Stimulated activated effector memory CD8-positive, alpha-beta T cell treated with anti-CD3 and anti-CD28 coated beads, Interleukin-12 subunit alpha, Interleukin-12 subunit beta, amount 100 ng/mL, for 72 hours (primary cell): ENCODE data around the gene C2CD4D.
A peak's percentile ranks its signal among the peaks of the same experiment; 100 is the strongest.
"Not testable (repeated sequence)": the region's sequence is repeated elsewhere in the genome, so short reads cannot be mapped to it uniquely, and the experiment has no call there.

Source experiments
- ATAC-seq: fragments of 150-1000 bp; cut with Tn5 transposase; 2 replicates; pipeline ENCODE4 v1.10.0; 2021
- DNase-seq, 2 donors: peaks; one replicate each; pipeline ENCODE4 v3.0.0; 2021 to 2022; ENCODE audit warnings: low spot score in 2 of 2
- H3K27ac Mint-ChIP-seq: one replicate; pipeline ENCODE4 v1.8.0; 2022; ENCODE audit warnings: mild to moderate bottlenecking, mixed read lengths
- H3K36me3 Mint-ChIP-seq: one replicate; pipeline ENCODE4 v1.8.0; 2022; ENCODE audit warnings: mild to moderate bottlenecking, mixed read lengths
- H3K4me1 Mint-ChIP-seq: one replicate; pipeline ENCODE4 v1.8.0; 2022; ENCODE audit warnings: mixed read lengths
- H3K4me3 Mint-ChIP-seq: one replicate; pipeline ENCODE4 v1.8.0; 2022; ENCODE audit warnings: mild to moderate bottlenecking, mixed read lengths
- H3K9me3 Mint-ChIP-seq: one replicate; pipeline ENCODE4 v1.8.0; 2022; ENCODE audit warnings: mixed read lengths

C2CD4D gene

DNA sequence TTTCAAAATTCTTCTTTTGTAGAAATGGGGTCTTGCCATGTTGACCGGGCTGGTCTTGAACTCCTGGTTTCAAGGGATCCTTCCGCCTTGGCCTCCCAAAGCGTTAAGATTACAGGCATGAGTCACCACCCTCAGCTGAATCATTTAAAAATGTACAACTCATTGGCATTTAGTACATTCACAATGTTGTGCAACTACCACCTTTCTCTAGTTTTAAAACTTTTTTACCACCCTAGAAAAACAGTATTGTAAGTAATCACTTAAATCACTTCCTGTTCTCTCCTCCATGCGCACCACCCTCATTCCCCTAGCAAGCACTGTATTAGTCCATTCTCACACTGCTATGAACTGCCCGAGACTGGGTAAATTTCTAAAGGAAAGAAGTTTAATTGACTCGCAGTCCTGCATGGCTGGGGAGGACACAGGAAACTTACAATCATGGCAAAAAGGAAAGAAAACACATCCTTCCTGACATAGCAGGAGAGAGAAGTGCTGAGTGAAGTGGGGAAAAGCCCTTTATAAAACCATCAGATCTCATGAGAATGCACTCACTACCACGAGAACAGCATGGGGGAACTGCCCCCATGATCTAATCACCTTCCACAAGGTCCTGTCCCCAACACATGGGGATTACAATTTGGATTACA is 28.3 kb upstream of the C2CD4D start:
- Mint-ChIP-seq H3K27ac (peak overlapping the region; percentile 88), H3K9me3 (no peaks in the 10 kb centered on the region), H3K4me3 (no peak overlapping the region), H3K4me1 (peaks cover 19% of the 10 kb centered on the region), H3K36me3 (no peaks in the 10 kb centered on the region)
- ATAC-seq (peak; percentile 79), DNase-seq (no peak)

DNA sequence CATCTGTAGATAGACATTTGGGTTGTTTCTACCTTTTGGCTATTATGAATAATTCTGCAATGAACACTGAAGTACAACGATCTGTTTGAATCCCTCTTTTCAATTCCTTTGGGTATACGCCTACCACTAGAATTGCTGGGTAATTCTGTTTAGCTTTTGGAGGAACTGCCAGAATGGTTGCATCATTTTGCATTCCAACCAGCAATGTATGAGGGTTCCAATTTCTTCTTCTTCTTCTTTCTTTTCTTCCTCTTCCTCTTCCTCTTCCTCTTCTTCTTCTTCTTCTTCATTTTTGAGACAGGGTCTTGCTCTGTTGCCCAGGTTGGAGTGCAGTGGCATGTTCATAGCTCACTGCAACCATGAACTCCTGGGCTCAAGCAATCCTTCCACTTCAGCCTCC is 27.7 kb upstream of the C2CD4D start:
- H3K36me3 Mint-ChIP-seq, result no peaks in the 10 kb centered on the region
- no peak overlapping the region for H3K4me3 Mint-ChIP-seq
- H3K27ac Mint-ChIP-seq, result peak overlapping the region; percentile 88
- no peaks in the 10 kb centered on the region for H3K9me3 Mint-ChIP-seq
- H3K4me1 Mint-ChIP-seq, result peaks cover 19% of the 10 kb centered on the region
- DNase-seq (no peak), ATAC-seq (no peak)

DNA sequence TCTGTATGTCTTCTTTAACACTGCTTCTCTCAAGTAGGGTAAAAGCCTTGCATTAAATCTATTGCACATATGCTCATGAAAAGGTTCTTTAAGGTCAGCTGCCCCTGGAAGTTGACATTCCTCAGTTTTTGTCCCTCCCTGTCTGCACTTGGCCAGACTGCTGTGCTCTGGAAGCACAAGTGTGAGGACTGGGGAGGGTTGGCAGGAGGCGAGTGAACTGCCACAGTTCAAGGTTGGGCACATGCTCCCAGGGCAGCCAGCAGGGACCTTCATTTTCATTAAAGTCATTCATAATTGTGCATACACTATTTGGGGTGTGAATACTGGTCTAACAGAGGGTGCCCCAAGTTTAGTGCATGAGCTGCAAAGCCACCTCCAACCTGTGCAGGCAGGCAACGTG is 24.8 kb upstream of the C2CD4D start:
- ATAC-seq (no peak), DNase-seq (no peak)
- H3K9me3 Mint-ChIP-seq, result no peaks in the 10 kb centered on the region
- no peak overlapping the region for H3K27ac Mint-ChIP-seq
- H3K4me1 Mint-ChIP-seq, result peaks cover 19% of the 10 kb centered on the region
- no peaks in the 10 kb centered on the region for H3K36me3 Mint-ChIP-seq
- H3K4me3 Mint-ChIP-seq, result no peak overlapping the region

DNA sequence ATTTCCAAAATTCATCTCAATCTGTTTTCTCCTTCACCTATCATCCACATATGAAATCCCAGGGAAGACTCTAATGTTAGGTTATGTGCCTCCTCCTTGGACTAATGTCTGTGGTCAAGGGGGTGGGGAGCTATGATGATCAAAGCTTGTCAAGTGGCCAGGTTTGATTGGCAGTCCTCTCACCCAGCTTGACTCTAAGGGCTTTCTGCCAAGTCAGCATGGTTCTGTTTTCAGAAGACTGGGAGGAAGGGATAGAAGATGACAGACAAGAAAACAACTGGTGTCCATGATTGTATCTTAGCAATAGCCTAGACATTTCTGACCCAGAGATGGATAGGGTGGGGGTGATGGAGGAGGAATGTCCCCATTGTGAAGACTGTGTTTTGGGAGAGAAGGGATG is 23.0 kb upstream of the C2CD4D start:
- H3K4me1 Mint-ChIP-seq, result peaks cover 10% of the 10 kb centered on the region
- no peak for DNase-seq
- no peaks in the 10 kb centered on the region for H3K36me3 Mint-ChIP-seq
- H3K9me3 Mint-ChIP-seq, result no peaks in the 10 kb centered on the region
- no peak overlapping the region for H3K4me3 Mint-ChIP-seq
- no peak for ATAC-seq
- no peak overlapping the region for H3K27ac Mint-ChIP-seq

DNA sequence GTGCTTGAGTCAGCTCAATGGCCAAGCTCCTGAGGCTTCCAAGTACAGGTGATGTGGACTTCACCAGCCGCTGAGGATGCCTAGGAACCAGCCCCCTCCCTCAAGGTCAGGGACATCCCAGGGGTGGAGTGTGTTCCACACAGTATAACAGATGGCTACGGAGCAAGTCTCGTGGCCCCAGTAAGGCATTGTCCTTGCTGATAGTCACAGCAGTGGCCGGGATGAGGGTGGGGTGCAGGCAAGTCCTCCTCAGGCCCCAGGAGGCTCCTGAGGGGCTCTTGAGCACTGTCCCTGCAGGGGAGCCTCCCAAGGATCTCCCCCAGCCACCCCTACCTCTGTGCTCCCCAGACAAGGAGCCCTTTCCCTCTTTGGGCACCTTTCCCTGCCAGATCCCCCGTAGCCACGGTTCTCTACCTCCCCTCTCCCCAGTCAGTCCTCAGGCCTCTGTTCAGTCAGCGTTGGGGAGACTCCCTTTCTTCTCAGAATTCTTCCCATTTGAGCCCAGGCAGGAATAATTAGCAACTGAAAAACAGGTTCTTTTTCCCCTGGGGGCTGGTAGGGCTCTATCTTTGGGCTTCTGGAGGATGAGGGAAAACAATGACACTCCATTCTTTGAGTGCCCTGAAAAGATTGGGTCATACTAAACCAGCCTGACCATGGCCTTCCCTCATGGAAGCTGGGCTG is 21.0 kb upstream of the C2CD4D start:
- Mint-ChIP-seq H3K4me1 (peaks cover 6% of the 10 kb centered on the region), H3K27ac (no peak overlapping the region)
- ATAC-seq, result no peak

DNA sequence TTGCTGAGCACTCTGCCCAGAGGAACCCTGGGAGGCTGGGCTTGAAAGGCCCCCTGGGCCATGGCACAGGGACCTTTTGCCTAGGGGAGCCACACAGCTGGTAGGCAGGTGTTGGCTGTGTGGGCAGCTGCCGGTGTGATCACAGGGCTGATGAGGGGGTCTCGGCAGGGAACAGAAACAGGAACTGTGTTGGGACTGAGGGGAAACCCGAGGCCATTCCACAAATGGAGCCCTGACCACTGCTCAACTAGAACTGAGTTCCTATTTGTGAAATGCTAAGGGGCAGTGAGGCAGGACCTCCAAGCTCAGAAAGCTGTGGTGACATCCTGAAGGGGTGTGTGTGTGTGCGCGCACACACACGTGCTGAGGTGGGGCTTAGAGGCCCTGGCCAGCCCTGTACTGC is 20.3 kb upstream of the C2CD4D start:
- Mint-ChIP-seq H3K27ac (peak overlapping the region; percentile 40), H3K36me3 (peaks cover 10% of the 10 kb centered on the region), H3K9me3 (no peaks in the 10 kb centered on the region), H3K4me1 (no peaks in the 10 kb centered on the region), H3K4me3 (no peak overlapping the region)
- DNase-seq, result no peak
- no peak for ATAC-seq

More for the DNA sequence above, 21.0 kb upstream of the C2CD4D start:
- DNase-seq, result no peak
- Mint-ChIP-seq H3K4me3 (no peak overlapping the region), H3K36me3 (peaks cover 2% of the 10 kb centered on the region), H3K9me3 (no peaks in the 10 kb centered on the region)

DNA sequence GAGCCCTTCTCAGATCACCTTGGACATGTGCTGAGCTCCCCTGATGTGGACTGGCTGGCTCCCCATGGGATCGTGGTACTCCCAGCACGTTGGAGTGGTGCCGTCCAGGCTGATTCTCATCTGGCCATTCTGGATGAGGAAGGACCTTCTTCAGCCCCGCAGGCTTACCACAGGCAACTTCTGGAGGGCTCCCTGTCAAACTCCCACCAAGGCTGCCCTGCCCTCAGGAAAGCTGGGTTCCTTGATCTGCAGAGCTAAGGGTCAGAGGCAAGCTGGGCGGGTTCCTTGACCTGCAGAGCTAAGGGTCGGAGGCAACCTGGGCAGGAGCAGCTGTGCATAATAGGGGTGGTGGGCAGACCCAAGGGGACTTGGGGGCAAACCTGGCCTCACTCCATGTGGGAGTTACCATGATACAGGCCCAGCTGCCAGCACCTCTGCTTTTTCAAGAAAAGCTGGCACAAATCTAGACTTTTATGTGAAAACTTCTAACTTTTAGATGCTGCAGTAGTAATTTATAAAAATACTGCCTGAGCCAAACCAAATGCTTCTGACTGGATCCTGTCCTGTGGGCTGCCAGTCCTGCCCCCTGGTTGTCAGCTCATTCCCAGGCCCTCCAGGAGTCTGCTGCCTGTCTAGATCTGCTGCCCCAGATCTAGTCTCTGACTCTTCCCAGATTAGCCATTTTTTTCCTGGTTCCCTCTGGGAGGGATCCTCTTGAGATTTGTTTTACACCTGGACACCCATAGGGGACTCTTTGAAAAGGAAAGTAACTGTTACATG is 19.5 kb upstream of the C2CD4D start:
- Mint-ChIP-seq H3K36me3 (peaks cover 18% of the 10 kb centered on the region), H3K27ac (peak overlapping the region; percentile 40), H3K9me3 (no peaks in the 10 kb centered on the region), H3K4me1 (no peaks in the 10 kb centered on the region), H3K4me3 (no peak overlapping the region)
- DNase-seq, result no peak
- ATAC-seq, result no peak

DNA sequence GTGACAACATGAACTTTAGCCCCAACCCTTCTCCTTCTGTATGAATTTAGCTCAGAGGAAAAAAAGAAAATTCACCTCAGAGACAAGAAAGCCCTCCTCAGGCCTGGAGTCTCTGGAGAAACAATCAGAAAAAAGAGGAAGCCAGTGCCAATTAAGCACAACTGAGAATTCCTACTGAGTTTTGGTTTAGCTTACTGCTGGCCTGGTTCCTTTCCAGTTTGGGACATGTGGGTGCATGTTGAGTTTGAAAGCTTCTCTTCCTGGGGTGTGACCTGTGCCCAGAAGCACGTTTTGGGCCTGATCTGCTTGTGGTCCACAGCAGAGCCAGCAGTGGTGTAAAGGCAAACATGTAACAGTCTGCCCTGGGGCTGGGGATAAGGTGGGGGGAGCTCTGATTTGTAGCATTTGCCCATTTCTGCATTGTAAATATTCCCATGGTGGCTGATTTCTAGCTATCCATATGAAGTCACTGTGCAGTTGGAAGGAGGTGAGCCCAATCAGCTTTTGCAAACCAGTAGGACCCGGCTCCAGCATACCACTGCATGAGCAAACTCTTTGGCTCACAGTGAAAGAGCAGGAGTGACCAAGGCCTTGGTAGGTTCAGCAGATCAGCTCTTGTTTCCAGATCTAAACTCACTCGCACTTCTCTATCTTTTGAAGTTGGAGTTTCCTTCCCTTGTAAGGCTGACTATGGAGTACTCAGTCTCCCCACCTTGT is 18.6 kb upstream of the C2CD4D start:
- no peak overlapping the region for H3K27ac Mint-ChIP-seq
- H3K9me3 Mint-ChIP-seq, result no peaks in the 10 kb centered on the region
- peaks cover 5% of the 10 kb centered on the region for H3K4me1 Mint-ChIP-seq

DNA sequence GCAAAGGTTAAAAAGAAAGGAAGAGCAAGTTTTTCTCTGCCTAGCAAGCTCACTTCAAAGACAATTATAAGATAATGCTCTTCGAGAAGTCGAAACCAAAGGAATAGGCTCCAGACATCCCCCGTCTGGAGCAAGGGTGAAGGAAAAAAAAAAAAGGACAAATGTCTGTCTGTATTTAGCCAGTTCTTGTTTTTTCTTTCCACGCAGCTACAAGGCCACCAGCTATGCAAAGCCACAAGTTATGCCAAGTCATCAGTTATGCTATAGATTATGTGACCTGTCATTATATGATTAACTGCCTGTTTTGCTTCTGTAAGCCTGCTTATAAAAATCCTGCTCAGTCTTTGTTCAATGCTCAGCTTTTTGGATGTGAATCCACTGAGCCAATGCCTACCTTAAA is 16.3 kb upstream of the C2CD4D start:
- Mint-ChIP-seq H3K9me3 (no peaks in the 10 kb centered on the region), H3K4me3 (no peak overlapping the region), H3K27ac (no peak overlapping the region), H3K4me1 (peaks cover 17% of the 10 kb centered on the region), H3K36me3 (peaks cover 37% of the 10 kb centered on the region)
- no peak for DNase-seq
- ATAC-seq, result no peak

More for the DNA sequence above, 18.6 kb upstream of the C2CD4D start:
- no peak for ATAC-seq
- no peak for DNase-seq
- Mint-ChIP-seq H3K36me3 (peaks cover 25% of the 10 kb centered on the region), H3K4me3 (no peak overlapping the region)

DNA sequence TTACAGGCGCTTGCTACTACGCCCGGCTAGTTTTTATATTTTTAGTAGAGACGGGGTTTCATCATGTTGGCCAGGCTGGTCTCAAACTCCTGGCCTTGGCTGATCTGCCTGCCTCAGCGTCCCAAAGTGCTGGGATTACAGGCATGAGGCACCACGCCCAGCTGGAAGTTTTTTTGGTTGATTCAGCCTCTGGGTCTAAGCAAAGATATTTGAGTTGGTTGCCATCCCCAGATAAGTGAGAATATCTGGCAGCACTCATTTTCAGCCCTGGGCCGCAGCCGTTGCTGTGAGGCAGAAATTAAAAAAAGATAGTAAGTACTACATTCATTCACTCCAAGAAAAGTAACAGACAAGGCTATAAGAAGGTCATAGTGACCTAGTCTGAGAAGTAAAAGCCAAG is 15.9 kb upstream of the C2CD4D start:
- not testable (repeated sequence) for H3K9me3 Mint-ChIP-seq

DNA sequence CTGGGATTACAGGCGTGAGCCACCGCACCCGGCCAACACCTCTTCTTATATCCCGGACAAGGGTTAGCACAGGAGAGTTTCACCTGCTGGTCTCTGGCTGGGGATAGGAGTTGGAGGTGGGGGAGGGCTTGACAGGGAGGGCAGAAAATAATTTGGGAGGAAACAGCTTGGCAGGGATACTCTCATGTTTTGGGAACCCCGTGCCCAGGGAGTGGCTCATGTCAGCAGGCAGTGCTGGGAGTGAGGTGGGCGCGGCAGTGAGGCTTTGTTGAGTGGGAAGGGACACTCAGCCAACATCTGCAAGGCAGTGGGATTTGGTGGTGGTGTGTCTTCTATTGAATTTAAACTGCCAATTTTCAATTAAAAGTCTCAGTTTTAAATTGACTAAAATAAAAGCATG is 15.0 kb upstream of the C2CD4D start:
- H3K36me3 Mint-ChIP-seq, result peaks cover 45% of the 10 kb centered on the region
- no peaks in the 10 kb centered on the region for H3K9me3 Mint-ChIP-seq
- no peak overlapping the region for H3K27ac Mint-ChIP-seq
- DNase-seq (no peak), ATAC-seq (no peak)
- H3K4me1 Mint-ChIP-seq, result peaks cover 28% of the 10 kb centered on the region
- no peak overlapping the region for H3K4me3 Mint-ChIP-seq

More for the DNA sequence above, 15.9 kb upstream of the C2CD4D start:
- DNase-seq, H3K4me3 Mint-ChIP-seq, H3K27ac Mint-ChIP-seq, ATAC-seq: not testable (repeated sequence)
- Mint-ChIP-seq H3K36me3 (peaks cover 41% of the 10 kb centered on the region), H3K4me1 (peaks cover 20% of the 10 kb centered on the region)

DNA sequence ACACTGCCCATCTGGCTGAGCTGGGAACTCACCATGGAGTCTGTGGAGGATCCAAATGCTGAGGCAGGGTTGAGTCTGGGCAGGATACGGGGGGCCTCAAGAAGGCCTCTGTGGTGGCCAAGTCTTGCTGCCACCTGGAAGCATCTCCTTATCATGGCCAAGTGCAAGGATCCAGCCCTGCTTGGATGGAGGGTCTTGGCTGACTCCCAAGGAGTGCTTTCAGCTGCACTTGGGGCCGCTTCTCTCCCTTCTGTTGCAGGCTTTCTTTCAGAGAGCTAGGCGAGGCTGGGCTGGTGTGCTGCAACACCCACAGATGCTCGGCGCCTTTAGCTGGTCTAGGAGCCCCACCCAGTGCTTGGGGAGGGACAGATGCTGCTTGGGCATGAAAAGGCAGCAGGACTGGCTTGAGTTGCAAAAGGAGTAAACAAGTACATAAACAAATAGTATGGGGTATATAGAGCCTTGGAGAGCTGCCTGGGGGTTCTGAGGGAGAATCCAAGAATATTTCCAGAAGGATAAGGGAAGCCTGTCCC is 13.9 kb upstream of the C2CD4D start, which contains the start of gene THEM5:
THEM5 (minus strand) TSS at position 302 of the 533 bp plus-strand sequence; CDS start at position 155, 147 bp downstream.
- Mint-ChIP-seq H3K9me3 (no peaks in the 10 kb centered on the region), H3K36me3 (peaks cover 54% of the 10 kb centered on the region), H3K27ac (peak within 1 kb of the TSS; percentile 65), H3K4me1 (peaks cover 40% of the 10 kb centered on the region), H3K4me3 (no peak within 1 kb of the TSS)
- ATAC-seq, result no peak
- no peak for DNase-seq

DNA sequence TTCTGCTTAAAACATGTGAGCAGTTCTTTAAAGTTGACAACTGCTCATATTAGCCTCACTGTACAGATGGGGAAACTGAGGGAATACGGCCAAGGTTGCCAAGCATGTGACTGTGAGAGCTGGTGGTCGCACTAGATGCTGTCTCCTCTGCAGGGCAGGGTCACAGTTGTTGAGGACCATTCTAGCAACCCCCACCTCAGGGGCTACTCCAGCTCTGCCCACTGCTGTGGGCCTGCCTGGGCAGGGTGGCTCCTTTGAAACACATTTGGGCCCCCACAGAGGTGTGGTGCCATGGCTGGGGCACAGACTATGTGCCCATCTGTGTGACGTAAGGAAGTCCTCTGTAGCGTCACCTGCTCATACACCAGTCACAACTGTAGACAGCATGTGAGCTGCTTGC is 13.1 kb upstream of the C2CD4D start:
- H3K36me3 Mint-ChIP-seq, result peaks cover 58% of the 10 kb centered on the region
- no peaks in the 10 kb centered on the region for H3K9me3 Mint-ChIP-seq
- peaks cover 47% of the 10 kb centered on the region for H3K4me1 Mint-ChIP-seq
- H3K27ac Mint-ChIP-seq, result no peak overlapping the region
- ATAC-seq (no peak), DNase-seq (no peak)
- no peak overlapping the region for H3K4me3 Mint-ChIP-seq

DNA sequence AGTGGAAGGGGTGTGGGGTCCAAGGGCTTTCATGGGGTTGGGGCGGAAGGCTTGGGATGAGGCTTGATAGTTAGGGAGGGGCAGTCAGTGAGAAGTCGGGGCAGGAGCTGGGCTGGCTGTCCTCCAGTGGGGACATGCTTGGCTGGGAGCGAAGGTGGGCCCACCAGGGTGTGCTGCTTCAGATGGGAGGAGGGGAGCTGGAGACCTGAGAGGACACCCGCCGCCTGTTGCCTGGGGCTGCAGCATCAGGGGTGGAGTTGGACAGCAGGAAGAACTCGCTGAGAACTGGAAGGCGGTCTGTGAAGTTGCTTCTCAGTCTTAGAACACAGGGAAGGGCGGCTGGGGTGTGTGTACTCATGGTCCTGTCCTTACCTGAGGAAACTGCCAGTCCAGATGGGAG is 12.3 kb upstream of the C2CD4D start:
- H3K4me1 Mint-ChIP-seq, result peaks cover 52% of the 10 kb centered on the region
- H3K4me3 Mint-ChIP-seq, result no peak overlapping the region
- peaks cover 64% of the 10 kb centered on the region for H3K36me3 Mint-ChIP-seq
- ATAC-seq (no peak), DNase-seq (no peak)
- H3K9me3 Mint-ChIP-seq, result no peaks in the 10 kb centered on the region
- peak overlapping the region; percentile 90 for H3K27ac Mint-ChIP-seq

DNA sequence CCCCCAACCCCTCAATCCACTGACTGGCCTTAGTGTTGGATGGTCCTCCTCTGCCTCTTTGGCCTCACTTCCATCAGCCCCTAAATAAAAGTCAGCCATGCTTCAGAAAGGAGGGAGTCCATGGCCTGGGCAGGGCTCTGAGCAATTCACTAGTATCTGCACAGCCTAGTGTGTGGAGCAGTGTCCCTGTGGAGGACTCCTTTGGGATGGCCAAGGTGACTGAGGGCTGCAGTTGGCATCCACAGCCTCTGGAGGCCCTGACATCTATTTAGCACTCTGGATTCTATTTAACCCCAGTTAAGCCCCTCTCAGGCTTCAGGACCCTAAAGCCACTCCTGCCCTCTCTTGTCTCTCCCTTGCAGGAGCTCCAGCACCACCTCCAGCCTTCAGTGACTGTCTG is 10.3 kb upstream of the C2CD4D start:
- peaks cover 72% of the 10 kb centered on the region for H3K36me3 Mint-ChIP-seq
- H3K4me3 Mint-ChIP-seq, result peak overlapping the region; percentile 57
- no peaks in the 10 kb centered on the region for H3K9me3 Mint-ChIP-seq
- DNase-seq, result no peak
- peak overlapping the region; percentile 93 for H3K27ac Mint-ChIP-seq
- H3K4me1 Mint-ChIP-seq, result peaks cover 69% of the 10 kb centered on the region
- no peak for ATAC-seq
